HUES64 (cell line): ENCODE data around the gene CAMLG.
"Not testable (repeated sequence)": the region's sequence is repeated elsewhere in the genome, so short reads cannot be mapped to it uniquely, and the experiment has no call there.

Experiments
- H3K27ac ChIP-seq: 2 replicates; pipeline ENCODE4 v1.7.0; 2013; ENCODE audit warnings: low read depth, low read length, inconsistent platforms
- H3K27me3 ChIP-seq: 2 replicates; pipeline ENCODE4 v1.6.1; 2013; ENCODE audit warnings: mild to moderate bottlenecking, low read length; ENCODE audit not compliant: insufficient read depth
- H3K36me3 ChIP-seq: 2 replicates; pipeline ENCODE4 v1.6.1; 2013; ENCODE audit warnings: mild to moderate bottlenecking, low read length; ENCODE audit not compliant: insufficient read depth
- H3K4me1 ChIP-seq: 2 replicates; pipeline ENCODE4 v1.6.1; 2013; ENCODE audit warnings: mild to moderate bottlenecking, low read length, moderate library complexity; ENCODE audit not compliant: insufficient read depth
- H3K4me3 ChIP-seq: 2 replicates; pipeline ENCODE4 v1.5.1; 2013; ENCODE audit warnings: mild to moderate bottlenecking, low read length, moderate library complexity
- H3K9ac ChIP-seq: 2 replicates; pipeline ENCODE4 v1.6.1; 2013; ENCODE audit warnings: mild to moderate bottlenecking, low read depth, low read length
- H3K9me3 ChIP-seq: 2 replicates; pipeline ENCODE4 v1.6.1; 2013; ENCODE audit warnings: low read depth, low read length; ENCODE audit not compliant: insufficient read depth
- WGBS: fragments of 150-250, 120-280 bp; methylation state at CpG from one replicate; pipeline ENCODE4 v1.1.7; 2013; ENCODE audit warnings: missing lambda C conversion rate; 5-methylcytosine and 5-hydroxymethylcytosine counted together

CAMLG gene

DNA sequence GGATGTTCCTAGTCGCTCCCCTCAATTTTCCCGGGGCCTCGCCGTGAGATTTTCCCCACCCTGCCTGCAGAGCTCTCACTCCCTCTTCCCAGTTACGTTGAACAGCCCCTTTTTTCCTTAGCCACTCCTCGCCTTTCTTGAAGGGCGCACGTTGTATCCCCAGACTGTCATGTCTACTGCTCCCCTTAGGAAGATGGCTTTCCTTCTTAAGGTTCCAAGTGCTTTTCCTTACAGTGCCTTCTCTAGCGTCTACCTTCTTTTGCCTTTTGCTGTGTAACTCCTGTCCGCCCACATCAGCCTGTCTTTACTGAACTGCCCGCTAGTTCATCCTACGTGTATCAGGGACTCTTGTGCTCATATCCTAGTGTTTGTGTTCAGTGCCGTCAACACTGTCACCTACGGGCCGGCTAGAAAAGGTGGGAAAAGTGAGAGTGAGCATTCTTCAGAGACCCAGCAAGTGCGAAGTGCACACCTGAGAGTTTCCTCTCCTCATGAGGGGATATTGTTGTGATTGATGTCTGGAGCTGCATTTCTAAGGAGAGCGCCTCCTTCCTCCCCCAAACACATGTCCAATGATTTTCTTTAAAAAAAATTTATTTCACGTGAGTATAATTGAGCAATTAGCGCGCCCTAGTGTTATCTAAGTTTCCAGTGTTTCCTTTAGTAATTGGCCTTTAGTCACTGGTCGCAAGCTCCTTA is 764 bp downstream of the CAMLG start:
- WGBS = 16% methylated on average over 20 of the region's 21 CpGs
- H3K9ac ChIP-seq = peak overlapping the region; percentile 90
- H3K36me3 ChIP-seq = peaks cover 24% of the 10 kb centered on the region
- peak overlapping the region; percentile 88 for H3K4me3 ChIP-seq
- H3K27me3 ChIP-seq = no peaks in the 10 kb centered on the region
- no peaks in the 10 kb centered on the region for H3K4me1 ChIP-seq
- H3K9me3 ChIP-seq = no peaks in the 10 kb centered on the region
- no peak overlapping the region for H3K27ac ChIP-seq

DNA sequence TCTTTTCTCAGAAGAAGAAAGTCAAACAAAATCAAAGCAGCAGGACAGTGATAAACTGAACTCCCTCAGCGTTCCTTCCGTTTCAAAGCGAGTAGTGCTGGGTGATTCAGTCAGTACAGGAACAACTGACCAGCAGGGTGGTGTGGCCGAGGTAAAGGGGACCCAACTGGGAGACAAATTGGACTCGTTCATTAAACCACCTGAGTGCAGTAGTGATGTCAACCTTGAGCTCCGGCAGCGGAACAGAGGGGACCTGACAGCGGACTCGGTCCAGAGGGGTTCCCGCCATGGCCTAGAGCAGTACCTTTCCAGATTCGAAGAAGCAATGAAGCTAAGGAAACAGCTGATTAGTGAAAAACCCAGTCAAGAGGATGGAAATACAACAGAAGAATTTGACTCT is 2.7 kb downstream of the CAMLG start:
- H3K9me3 ChIP-seq = no peaks in the 10 kb centered on the region
- no peaks in the 10 kb centered on the region for H3K27me3 ChIP-seq
- no peak overlapping the region for H3K4me3 ChIP-seq
- 95% methylated on average over 11 of the region's 11 CpGs for WGBS
- no peaks in the 10 kb centered on the region for H3K4me1 ChIP-seq
- no peak overlapping the region for H3K9ac ChIP-seq
- H3K27ac ChIP-seq = no peak overlapping the region
- H3K36me3 ChIP-seq = peaks cover 33% of the 10 kb centered on the region

DNA sequence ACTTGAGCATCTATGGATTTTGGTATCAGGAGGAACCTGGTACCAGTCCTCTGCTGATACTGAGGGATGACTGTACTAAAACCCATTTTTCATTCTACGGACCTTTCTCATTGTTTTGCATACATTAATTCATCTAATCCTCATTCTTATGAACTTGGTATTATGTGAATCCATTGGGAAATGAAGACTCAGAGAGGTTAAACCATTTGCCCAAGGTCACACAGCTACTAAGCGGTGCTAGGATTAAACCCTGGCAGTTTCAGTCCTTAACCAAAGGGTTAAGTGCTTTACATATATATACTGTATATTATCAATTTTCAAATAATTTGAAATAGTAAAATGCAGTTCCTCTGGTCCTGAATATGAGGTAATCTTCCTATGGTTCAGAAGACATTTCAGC is 3.8 kb downstream of the CAMLG start:
- Histone ChIP-seq H3K27me3 (no peaks in the 10 kb centered on the region), H3K36me3 (peaks cover 33% of the 10 kb centered on the region), H3K9ac (no peak overlapping the region), H3K27ac (no peak overlapping the region), H3K9me3 (no peaks in the 10 kb centered on the region), H3K4me1 (no peaks in the 10 kb centered on the region), H3K4me3 (no peak overlapping the region)
- WGBS = 100% methylated on average over 1 of the region's 2 CpGs

DNA sequence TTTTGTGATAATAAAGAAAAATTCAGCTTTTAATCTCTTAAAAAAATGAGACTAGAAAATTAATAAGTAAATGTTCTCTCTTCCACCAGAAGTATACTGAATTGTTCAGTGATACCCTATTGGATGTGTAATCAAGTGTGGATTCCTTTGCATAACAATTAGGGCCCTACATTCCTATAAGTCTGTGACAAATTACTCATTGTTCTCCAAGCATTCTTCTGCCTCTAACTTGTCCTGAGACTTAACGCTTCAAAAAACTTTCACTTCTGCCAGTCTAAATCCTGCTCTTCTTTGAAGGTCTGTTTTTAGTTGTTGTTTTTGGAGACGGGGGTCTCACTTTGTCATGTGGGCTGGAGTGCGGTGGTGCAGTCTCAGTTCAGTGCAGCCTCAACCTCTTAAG is 11.1 kb downstream of the CAMLG start:
- 74% methylated on average over 3 of the region's 3 CpGs for WGBS
- Histone ChIP-seq H3K9ac (peak overlapping the region; percentile 32; the same call in 1 of the 2 replicates), H3K4me3 (no peak overlapping the region), H3K4me1 (peaks cover 9% of the 10 kb centered on the region), H3K27me3 (no peaks in the 10 kb centered on the region), H3K9me3 (no peaks in the 10 kb centered on the region), H3K36me3 (peaks cover 23% of the 10 kb centered on the region), H3K27ac (peak overlapping the region; percentile 52; the same call in 1 of the 2 replicates)

DNA sequence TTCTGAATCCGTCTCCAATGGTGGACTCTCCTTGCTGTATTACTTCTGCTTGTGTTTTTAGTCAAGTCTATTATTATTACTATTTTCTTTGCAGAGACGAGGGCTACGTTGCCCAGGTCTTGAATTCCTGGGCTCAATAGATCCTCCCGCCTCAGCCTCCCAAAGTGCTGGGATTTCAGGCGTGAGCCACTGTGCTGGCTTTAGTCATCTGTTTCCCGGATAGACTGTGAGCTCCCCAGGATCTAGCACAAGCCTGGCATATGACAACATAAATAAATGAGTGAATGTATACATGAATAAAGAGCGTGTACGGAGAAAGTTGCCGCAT is 19.8 kb downstream of the CAMLG start:
- peak overlapping the region; percentile 57 for H3K9ac ChIP-seq
- H3K27ac ChIP-seq = no peak overlapping the region
- no peaks in the 10 kb centered on the region for H3K9me3 ChIP-seq
- peaks cover 5% of the 10 kb centered on the region; the same call in 1 of the 2 replicates for H3K27me3 ChIP-seq
- WGBS = 32% methylated on average over 9 of the region's 9 CpGs
- peaks cover 9% of the 10 kb centered on the region for H3K36me3 ChIP-seq
- peak overlapping the region; percentile 99 for H3K4me3 ChIP-seq
- peaks cover 11% of the 10 kb centered on the region for H3K4me1 ChIP-seq

DNA sequence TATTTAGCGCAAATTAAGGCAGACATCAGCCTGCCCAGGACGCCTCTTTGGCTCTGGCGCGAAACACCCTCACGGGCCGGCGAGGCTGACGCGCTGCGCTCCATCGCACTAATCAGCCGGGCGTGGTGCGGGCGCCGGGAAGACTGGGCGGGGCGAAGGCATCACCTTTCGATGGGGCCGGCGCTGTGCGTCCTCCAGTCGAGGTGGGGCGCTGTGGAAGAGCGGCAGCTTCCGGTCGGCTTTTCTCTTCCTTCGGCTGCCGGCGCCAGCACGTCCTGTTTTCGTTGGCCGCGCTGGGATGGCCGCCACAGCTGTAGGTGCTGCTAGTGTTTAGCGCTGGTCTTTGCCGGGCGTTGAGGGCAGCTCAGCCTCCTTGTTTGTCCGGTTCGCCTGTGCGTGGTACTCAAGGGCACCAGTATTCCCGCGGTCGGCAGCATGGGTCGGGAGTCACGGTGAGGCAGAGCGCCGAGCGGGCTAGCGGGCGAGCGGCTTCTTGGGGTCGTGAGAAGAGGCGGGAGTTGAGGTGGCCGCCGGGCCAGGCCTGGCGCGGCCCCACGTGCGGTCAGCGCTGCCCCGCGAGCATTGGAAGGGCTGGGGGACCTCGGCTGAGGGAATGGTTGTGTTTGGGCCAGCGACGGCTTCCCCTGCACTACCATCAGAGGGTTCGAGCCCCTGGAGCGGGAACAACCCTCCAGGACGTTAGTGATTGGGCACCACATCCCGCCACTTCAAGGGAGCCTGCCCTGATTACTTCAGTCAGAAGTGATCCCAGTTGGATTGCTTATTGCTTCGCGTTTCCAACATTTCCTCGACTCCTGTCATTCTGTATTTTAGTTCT is 20.4 kb downstream of the CAMLG start, which contains the start of gene DDX46:
Gene DDX46 (plus strand): TSS at position 276 of the 838 bp plus-strand sequence. CDS start 160 bp downstream, at position 436.
- peaks cover 11% of the 10 kb centered on the region for H3K4me1 ChIP-seq
- H3K9me3 ChIP-seq = no peaks in the 10 kb centered on the region
- H3K4me3 ChIP-seq = peak within 1 kb of the TSS; percentile 99
- H3K27ac ChIP-seq = peak within 1 kb of the TSS; percentile 86
- whole genome bisulfite sequencing = under 1% methylated on average over 73 of the region's 73 CpGs
- peak within 1 kb of the TSS; percentile 96 for H3K9ac ChIP-seq
- peaks cover 5% of the 10 kb centered on the region; the same call in 1 of the 2 replicates for H3K27me3 ChIP-seq
- peaks cover 14% of the 10 kb centered on the region for H3K36me3 ChIP-seq

DNA sequence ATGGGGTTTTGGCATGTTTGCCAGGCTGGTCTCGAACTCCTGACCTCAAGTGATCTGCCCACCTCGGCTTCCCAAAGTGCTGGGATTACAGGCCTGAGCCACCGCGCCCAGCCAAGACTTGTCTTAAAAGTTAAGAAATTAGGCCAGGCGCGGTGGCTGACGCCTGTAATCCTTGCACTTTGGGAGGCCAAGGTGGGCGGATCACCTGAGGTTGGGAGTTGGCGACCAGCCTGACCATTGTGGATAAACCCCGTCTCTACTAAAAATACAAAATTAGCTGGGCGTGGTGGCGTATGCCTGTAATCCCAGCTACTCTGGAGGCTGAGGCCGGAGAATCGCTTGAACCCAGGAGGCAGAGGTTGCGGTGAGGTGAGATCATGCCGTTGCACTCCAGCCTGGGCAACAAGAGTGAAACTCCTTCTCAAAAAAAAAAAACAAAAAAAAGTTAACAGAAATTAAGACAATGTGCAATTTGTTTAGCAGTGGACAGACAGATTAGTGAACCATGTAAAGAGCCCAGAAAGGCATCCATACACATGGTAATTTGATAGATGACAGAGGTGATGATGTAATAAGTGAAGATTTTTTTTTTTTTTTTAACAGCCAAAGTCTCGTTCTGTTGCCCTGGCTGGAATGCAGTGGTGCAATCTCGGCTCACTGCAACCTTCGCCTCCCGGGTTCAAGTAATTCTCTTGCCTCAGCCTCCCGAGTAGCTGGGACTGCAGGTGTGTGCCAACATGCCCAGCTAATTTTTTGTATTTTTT is 29.4 kb downstream of the CAMLG start:
- not testable (repeated sequence) for H3K4me1 ChIP-seq, H3K9ac ChIP-seq, H3K4me3 ChIP-seq, H3K27ac ChIP-seq, H3K27me3 ChIP-seq, H3K9me3 ChIP-seq
- H3K36me3 ChIP-seq = peaks cover 97% of the 10 kb centered on the region
- WGBS = 97% methylated on average over 21 of the region's 21 CpGs

DNA sequence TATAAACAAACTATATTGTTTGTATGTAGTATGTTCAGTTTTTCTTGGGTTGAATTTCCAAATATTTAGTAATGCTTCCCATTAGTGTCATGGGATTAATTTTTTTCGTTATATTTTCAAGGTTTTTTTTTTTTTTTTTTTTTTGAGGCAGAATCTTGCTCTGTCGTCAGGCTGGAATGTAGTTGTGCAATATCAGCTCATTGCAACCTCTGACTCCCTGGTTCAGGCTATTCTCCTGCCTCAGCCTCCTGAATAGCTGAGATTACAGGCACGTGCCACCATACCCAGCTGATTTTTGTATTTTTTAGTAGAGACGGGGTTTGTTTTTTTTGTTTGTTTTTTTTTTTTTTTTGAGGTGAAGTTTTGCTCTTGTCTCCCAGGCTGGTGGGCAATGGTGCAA is 30.9 kb downstream of the CAMLG start:
- Histone ChIP-seq H3K4me1 (no peaks in the 10 kb centered on the region), H3K9ac (no peak overlapping the region), H3K27me3 (no peaks in the 10 kb centered on the region), H3K4me3 (no peak overlapping the region), H3K36me3 (peaks cover 99% of the 10 kb centered on the region), H3K27ac (no peak overlapping the region), H3K9me3 (no peaks in the 10 kb centered on the region)
- WGBS = 97% methylated on average over 4 of the region's 4 CpGs

DNA sequence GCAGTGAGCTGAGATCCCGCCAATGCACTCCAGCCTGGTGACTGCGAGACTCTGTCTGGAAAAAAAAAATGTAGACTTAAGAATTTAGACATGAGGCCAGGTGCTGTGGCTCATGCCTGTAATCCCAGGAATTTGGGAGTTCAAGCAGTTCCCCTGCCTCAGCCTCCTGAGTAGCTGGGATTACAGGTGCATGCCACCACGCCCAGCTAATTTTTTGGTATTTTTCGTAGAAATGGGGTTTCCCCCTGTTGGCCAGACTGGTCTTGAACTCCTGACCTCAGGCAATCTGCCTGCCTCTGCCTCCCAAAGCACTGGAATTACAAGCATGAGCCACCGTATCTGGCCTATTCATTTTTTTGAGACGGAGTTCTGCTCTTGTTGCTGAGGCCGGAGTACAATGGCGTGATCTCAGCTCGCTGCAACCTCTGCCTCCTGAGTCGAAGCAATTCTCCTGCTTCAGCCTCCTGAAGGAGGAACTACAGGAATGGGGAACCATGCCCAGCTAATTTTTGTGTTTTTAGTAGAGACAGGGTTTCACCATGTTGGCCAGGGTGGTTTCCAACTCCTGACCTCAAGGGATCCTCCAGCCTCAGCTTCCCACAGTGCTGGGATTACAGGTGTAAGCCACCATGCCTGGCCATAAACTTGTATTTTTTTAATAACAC is 34.2 kb downstream of the CAMLG start:
- Histone ChIP-seq H3K27ac (no peak overlapping the region), H3K36me3 (peaks cover 97% of the 10 kb centered on the region), H3K4me1 (no peaks in the 10 kb centered on the region), H3K9ac (no peak overlapping the region), H3K9me3 (no peaks in the 10 kb centered on the region), H3K27me3 (no peaks in the 10 kb centered on the region), H3K4me3 (no peak overlapping the region)
- 97% methylated on average over 10 of the region's 10 CpGs for WGBS

DNA sequence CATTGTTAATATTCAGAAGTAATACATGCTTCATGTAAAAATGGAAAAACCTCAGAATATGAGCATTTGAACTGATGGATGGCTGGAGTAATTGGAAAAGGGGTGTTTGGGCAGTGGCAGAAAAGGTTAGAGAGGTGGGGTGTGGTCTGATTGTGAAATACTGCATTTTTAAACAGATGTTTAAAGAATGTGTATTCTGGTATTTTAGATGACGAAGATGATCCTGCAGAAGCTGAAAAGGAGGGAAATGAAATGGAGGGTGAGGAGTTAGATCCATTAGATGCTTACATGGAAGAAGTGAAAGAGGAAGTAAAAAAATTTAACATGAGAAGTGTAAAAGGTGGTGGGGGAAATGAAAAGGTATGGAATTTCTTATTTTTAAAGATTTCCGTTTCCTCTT is 39.0 kb downstream of the CAMLG start:
- Histone ChIP-seq H3K4me1 (no peaks in the 10 kb centered on the region), H3K27me3 (no peaks in the 10 kb centered on the region), H3K9ac (no peak overlapping the region), H3K36me3 (peaks cover 95% of the 10 kb centered on the region), H3K27ac (no peak overlapping the region), H3K9me3 (no peaks in the 10 kb centered on the region), H3K4me3 (no peak overlapping the region)
- WGBS = 97% methylated on average over 2 of the region's 2 CpGs
